ENCODE data around the gene MAB21L4.

The MAB21L4 gene

DNA sequence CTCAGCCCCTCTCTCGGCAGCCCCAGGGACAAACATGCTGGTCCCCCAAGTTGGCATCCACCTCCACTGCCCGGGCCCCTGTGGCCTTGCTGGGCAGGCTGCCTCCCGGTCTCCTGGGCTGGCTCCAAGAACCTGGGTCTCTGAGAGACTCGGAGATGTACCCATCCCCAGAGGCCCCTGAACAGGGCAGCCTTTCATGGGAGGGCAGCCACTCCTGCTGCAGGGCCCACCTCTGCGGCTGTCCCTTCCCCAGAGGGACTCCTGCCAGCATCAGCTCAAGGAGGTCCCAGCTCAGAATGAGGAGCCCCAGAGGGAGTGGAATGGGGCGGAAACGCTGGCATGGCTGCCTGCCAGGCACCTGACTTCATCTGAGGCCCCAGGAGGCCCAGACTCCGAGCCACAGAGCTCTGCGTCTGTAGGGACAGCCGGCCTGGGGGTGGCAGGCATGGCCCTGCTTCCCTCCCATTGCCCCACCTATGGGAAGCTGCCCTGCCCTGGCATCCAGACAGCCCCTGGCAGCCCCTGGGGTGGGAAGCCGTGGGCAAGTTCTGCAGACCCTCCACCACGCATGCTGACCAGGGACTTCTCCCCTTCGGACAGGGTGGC lies 9.3 kb upstream of the MAB21L4 start:
- FAIRE-seq (no peak), DNase-seq (ENCODE audit: insufficient read length) (no peak)
- TF ChIP-seq POLR2AphosphoS5 (IDR thresholded peaks at IDR 0.05; ENCODE audit: low read depth, low read length) (no peak), TAF1 (IDR thresholded peaks at IDR 0.05; ENCODE audit: borderline replicate concordance, low read depth, low read length) (no peak), POLR2A (IDR thresholded peaks at IDR 0.05; ENCODE audit: low read depth, low read length) (no peak)

DNA sequence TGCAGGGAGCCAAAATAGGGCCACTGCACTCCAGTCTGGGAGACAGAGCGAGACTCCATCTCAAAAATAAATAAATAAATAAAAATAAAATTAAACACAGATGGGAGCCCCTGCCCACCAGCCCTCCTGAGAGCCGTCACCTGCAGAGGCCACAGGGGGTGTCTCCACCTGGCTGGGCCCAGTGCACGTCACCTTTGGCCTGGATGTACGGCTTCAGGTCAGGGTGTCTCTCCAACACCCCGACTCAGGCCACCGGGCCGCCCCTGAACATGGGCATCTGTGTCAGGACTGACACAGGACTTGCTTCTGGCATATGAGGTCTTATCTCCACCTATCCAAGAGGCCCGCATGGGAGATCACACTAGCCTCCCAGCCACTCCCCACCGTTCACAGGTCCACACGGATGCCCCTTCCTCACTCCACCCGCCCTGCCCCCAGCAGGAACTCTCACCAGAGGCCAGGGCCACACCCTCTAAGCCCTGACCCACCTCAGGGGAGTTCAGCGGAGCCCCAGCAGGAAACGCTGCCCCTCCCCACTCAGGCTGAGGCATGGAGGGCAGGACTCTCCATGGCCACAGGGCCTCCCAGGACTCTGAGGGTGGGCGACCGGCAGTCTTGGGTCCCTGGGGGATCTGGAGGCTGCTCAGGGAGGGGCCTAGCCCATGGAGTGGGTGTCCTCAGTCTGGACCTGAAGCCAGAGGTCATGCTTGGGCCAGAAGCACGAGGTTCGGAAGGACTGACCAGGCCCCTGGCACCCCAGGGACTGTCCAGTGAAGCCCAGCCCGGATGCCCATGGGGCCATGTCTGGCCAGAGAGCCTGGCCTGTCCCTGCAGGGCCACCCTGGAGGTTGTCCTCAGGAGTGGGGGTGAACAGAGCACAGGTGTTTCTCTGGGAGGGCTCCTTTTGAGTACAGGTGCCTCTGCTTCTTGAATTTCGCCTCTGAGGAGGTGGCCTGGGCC lies 8.5 kb upstream of the MAB21L4 start:
- FAIRE-seq, result no peak
- TF ChIP-seq POLR2A (IDR thresholded peaks at IDR 0.05; ENCODE audit: low read depth, low read length) (no peak), POLR2AphosphoS5 (IDR thresholded peaks at IDR 0.05; ENCODE audit: low read depth, low read length) (no peak), TAF1 (IDR thresholded peaks at IDR 0.05; ENCODE audit: borderline replicate concordance, low read depth, low read length) (no peak)
- no peak for DNase-seq (ENCODE audit: insufficient read length)

DNA sequence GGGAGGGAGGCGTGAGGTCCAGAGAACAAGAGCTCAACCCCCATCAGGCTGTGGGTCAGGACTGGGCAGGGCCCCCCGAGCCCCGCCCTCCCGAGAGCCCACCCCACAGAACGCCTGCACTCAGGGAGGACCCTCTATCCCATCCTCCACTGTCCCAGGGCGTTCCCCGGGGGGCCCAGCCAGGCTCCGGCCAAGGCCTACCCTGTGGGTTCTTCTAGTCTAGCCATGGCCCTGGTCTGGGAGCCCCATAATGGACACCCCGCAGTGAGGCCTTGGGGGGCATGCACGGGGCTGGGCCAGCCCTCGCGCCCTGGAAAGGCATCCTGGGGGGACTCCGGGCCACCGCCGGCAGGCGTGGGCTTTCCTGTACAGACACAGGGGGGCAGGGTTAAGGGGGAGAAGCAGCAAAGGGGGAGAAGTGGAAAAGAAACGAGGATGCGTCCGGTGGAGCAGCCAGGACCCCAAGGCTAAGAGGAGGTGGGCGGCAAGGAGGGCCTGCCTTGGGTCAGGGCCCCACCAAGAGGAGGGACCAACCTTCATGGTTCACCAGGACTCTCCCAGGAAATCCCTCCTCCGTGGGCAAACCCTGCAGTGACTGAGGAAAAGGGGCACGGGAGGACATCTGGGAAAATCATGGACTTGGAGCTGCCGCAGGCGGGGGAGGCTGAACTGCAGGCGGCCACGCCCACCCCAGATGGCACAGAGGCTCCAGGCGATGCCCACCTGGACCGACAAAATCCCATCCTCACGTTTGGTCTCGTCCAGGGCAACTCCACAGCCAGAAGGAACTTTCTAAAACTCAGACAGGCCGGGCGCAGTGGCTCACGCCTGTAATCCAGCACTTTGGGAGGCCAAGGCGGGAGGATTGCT lies 7.5 kb upstream of the MAB21L4 start:
- TF ChIP-seq POLR2A (IDR thresholded peaks at IDR 0.05; ENCODE audit: low read depth, low read length), result no peak
- TF ChIP-seq POLR2AphosphoS5 (IDR thresholded peaks at IDR 0.05; ENCODE audit: low read depth, low read length), result no peak
- no peak for TF ChIP-seq TAF1 (IDR thresholded peaks at IDR 0.05; ENCODE audit: borderline replicate concordance, low read depth, low read length)
- no peak for FAIRE-seq
- no peak for DNase-seq (ENCODE audit: insufficient read length)

DNA sequence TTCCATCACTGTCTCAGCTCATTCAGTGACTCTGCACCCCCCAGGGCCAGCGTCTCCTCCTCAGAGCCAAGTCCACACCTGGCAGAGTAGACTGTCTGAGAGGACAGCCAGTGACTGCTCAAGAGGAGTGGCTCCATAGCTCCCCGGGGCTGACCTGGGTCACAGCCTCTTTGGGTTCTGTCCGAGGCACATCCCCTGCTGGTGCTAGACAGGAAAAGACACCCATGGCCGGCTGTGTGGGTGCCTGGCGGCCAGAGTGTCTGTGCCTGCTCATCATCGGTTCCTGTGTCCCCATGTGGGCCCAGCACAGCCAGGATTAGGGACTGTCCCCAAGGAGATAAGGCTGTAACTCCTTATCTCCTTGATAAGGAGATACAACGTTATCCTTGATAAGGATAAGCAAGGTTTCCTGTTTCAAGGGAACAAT lies 6.7 kb upstream of the MAB21L4 start:
- TF ChIP-seq TAF1 (IDR thresholded peaks at IDR 0.05; ENCODE audit: borderline replicate concordance, low read depth, low read length) (no peak), POLR2AphosphoS5 (IDR thresholded peaks at IDR 0.05; ENCODE audit: low read depth, low read length) (no peak), POLR2A (IDR thresholded peaks at IDR 0.05; ENCODE audit: low read depth, low read length) (no peak)
- FAIRE-seq, result no peak
- no peak for DNase-seq (ENCODE audit: insufficient read length)

DNA sequence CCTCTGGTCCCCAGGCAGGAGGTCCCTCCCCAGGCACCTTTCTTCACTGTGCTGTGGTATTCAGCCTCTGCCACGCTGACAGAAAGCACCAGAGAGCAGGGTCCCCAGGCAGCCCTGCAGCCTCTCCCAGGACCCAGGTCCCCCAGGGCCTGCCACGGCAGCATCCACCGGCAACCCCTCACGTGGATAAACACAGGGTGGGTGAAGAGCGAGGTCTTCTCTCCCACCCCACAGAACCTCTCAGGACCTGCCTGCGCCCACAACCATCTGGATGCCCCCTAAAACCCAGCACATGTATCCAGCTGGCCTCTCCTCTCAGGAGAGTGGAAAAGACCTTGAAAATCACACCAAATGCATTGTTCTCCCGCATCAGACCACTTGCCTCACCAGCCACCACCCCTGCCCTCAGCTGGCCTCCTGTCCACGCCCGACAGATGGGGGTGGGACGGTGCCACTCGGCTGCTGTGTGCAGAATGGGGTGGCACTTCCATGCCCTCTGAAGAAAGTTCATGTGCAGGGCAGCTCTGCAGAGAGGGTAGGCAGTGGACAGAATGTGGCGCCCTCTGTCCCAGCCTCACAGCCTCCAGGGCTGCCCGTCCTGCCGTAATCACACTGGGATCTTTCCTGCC lies 6.1 kb upstream of the MAB21L4 start:
- DNase-seq (ENCODE audit: insufficient read length), result no peak
- TF ChIP-seq POLR2AphosphoS5 (IDR thresholded peaks at IDR 0.05; ENCODE audit: low read depth, low read length), result no peak
- TF ChIP-seq POLR2A (IDR thresholded peaks at IDR 0.05; ENCODE audit: low read depth, low read length), result no peak
- TF ChIP-seq TAF1 (IDR thresholded peaks at IDR 0.05; ENCODE audit: borderline replicate concordance, low read depth, low read length), result no peak
- FAIRE-seq, result no peak

DNA sequence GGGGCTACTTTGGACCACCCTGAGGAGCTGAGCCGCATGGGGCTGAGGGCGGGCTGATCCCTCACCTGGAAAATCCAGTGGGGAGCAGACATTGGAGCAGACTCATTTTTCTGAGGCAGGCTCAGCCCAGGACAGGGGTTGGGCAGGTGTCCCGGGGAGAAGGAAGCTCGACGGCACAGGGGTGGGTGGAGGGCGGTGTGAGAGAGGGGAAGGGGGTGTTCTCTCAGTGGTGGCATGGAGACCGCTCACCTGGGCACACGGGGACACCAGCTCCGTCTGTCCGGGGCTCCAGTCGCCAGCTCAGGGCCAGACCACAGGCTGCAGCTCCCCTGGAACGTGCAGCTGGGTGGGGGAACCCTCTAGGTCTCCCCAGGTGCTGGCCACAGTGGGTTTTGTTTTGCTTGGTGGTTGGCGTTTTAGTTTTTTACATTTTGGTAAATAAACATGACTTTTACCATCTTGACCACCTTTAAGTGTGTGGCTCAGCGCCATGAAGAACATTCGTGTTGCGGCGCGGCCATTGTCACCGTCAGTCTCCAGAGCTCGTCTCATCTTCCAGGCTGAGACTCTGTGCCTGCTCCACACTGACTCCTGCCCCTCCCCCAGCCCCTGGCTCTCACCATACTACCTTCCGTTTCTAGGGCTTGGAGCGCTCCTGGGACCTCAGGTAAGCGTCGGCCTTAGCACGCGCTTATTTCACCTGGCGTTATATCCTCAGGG lies 4.3 kb upstream of the MAB21L4 start:
- DNase-seq (ENCODE audit: insufficient read length) (no peak), FAIRE-seq (no peak)
- TF ChIP-seq POLR2A (IDR thresholded peaks at IDR 0.05; ENCODE audit: low read depth, low read length), result no peak
- TF ChIP-seq TAF1 (IDR thresholded peaks at IDR 0.05; ENCODE audit: borderline replicate concordance, low read depth, low read length), result no peak
- no peak for TF ChIP-seq POLR2AphosphoS5 (IDR thresholded peaks at IDR 0.05; ENCODE audit: low read depth, low read length)

DNA sequence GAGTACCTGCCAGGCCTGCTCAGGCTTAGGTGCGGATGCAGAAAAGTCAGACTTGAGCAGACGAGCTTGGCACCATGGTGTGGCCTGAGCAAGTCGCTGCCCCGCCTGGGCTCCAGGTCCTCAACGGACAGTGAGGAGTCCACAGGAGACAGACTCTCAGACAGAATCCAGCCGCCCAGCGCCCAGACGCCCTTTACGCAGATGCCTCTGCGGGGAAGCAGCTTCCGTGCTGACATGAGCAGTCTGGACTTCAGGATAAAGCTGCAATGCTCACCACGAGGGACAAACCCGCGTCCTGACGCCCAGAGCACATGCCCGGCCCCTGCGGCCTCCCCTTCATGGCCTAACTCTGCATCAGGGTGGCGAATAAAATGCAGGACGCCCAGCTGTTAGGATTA lies 3.5 kb upstream of the MAB21L4 start:
- FAIRE-seq (no peak), DNase-seq (ENCODE audit: insufficient read length) (no peak)
- TF ChIP-seq POLR2A (IDR thresholded peaks at IDR 0.05; ENCODE audit: low read depth, low read length) (no peak), POLR2AphosphoS5 (IDR thresholded peaks at IDR 0.05; ENCODE audit: low read depth, low read length) (no peak), TAF1 (IDR thresholded peaks at IDR 0.05; ENCODE audit: borderline replicate concordance, low read depth, low read length) (no peak)

DNA sequence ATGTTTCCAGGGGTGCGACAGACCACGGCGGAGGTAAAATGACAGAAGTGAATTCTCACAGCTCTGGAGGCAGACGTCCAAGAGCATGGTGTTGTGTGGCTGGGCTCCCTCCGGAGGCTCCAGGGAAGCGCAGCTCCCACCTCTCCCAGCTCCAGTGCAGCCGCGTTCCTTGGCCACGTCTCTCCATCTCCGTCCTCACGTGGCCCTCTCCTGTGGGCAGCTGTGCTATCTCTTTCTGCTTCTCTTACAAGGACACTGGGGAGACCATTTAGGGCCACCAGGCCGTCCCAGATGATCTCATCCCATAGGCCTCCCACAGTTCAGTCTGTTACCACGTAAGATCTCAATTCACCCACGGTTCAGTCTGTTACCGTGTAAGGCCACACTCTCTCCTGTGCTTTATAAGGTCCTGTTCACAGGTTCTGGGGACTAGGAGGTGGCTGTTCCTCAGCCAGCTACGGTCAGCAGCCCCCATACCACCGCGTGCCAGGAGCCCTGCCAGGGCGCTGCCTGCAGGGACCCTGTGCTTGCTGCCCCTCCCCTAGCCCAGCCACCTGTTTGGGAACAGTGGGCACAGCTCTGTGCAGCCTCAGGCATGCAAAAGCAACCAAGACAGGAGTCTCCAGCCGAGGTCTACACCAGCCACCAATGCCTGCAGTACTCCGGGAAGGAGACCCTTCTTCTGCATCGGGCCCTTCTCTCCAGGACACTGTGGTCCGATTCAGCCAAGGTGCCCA lies 2.9 kb upstream of the MAB21L4 start:
- TF ChIP-seq TAF1 (IDR thresholded peaks at IDR 0.05; ENCODE audit: borderline replicate concordance, low read depth, low read length) (no peak), POLR2AphosphoS5 (IDR thresholded peaks at IDR 0.05; ENCODE audit: low read depth, low read length) (no peak), POLR2A (IDR thresholded peaks at IDR 0.05; ENCODE audit: low read depth, low read length) (no peak)
- no peak for DNase-seq (ENCODE audit: insufficient read length)
- no peak for FAIRE-seq

DNA sequence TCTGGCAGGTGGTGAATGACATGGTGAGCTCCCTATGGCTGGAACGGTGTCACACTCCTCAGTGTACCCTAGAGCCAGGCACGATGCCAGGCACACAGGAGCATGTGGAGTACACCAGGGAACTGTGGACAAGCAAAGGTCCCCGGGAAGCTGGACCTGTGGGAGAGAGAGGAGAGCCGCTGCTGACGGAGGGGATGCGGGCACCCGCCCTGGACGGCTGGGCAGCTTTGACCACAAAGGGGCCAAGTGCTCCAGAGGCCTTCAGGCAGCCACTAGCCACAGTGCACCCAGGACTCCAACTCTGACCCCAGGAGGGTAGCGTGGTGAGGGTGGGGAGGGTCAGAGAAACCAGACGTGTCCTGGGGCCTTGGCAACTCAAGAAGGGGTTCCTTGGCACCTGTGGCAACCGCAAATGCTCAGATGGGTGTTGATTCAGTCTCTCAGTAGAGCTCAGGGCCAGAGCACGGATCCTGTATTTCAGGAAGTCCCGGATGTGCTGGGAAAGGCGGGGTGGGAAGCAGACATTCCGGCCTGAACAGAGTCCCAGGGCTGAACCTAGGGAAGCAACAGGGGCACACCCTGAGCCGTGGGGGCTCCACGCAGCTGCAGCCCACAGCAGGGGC lies 2.3 kb upstream of the MAB21L4 start:
- TF ChIP-seq POLR2A (IDR thresholded peaks at IDR 0.05; ENCODE audit: low read depth, low read length) (no peak), POLR2AphosphoS5 (IDR thresholded peaks at IDR 0.05; ENCODE audit: low read depth, low read length) (no peak), TAF1 (IDR thresholded peaks at IDR 0.05; ENCODE audit: borderline replicate concordance, low read depth, low read length) (no peak)
- FAIRE-seq (no peak), DNase-seq (ENCODE audit: insufficient read length) (no peak)
